Heart left ventricle (tissue), 16 donors: Measurements from ENCODE around the gene ARL5C. TPM values are rescaled to one million over a fixed set of nuclear protein-coding genes. Genes with fewer than 3 reads are reported as not detected.

ENCODE experiments used
- ATAC-seq, 4 donors: fragments of 200-7000 bp; cut with Tn5 transposase; one replicate each; pipeline ENCODE4 v1.9.1; 2020 to 2022; ENCODE audit warnings: moderate library complexity in 4 of 4, mild to moderate bottlenecking in 3 of 4, moderate number of reproducible peaks in 1 of 4
- DNase-seq, 5 donors: peaks; one replicate each; pipeline ENCODE4 v3.0.0-alpha.2; 2020
- H3K27ac ChIP-seq, 12 donors: fragments of 200-600 bp; sonication (generic) in 4 of 12; one replicate each; pipeline versions ENCODE4 v1.5.0 to v1.8.0; 2016 to 2022; ENCODE audit warnings: mild to moderate bottlenecking in 2 of 12
- H3K27me3 ChIP-seq, 9 donors: fragments of 200-600 bp; sonication (generic) in 2 of 9; one replicate each; pipeline versions ENCODE4 v1.5.1 to v1.8.0; 2016 to 2022; ENCODE audit warnings: mild to moderate bottlenecking in 3 of 9
- H3K36me3 ChIP-seq, 9 donors: fragments of 200-600 bp; sonication (generic) in 2 of 9; one replicate each; pipeline versions ENCODE4 v1.5.0 to v1.8.0; 2018 to 2022; ENCODE audit warnings: mild to moderate bottlenecking in 2 of 9
- H3K4me1 ChIP-seq, 12 donors: fragments of 200-600 bp; sonication (generic) in 4 of 12; one replicate each; pipeline versions ENCODE4 v1.5.0 to v1.8.0; 2016 to 2022; ENCODE audit warnings: mild to moderate bottlenecking in 3 of 12
- H3K4me3 ChIP-seq, 12 donors: fragments of 200-600 bp; sonication (generic) in 4 of 12; one replicate each; pipeline versions ENCODE4 v1.5.0 to v1.8.0; 2017 to 2022; ENCODE audit warnings: mild to moderate bottlenecking in 9 of 12, moderate library complexity in 4 of 12
- H3K9me3 ChIP-seq, 12 donors: fragments of 200-600 bp; sonication (generic) in 4 of 12; one replicate each; pipeline versions ENCODE4 v1.5.0 to v1.8.0; 2016 to 2022; ENCODE audit warnings: mild to moderate bottlenecking in 1 of 12
- POLR2A ChIP-seq, 2 donors: fragments of 450-650 bp; IDR thresholded peaks; one replicate each; pipeline ENCODE4 v1.6.1; 2017; ENCODE audit warnings: antibody characterized with exemption in 2 of 2, mild to moderate bottlenecking in 2 of 2, moderate library complexity in 2 of 2
- WGBS, 4 donors: extraction: QIAGEN DNeasy Blood & Tissue Kit in 2 of 4; methylation state at CpG; one replicate each; pipeline versions ENCODE4 v1.1.5 to v1.1.7; 2013 to 2018; 5-methylcytosine and 5-hydroxymethylcytosine counted together
- intact Hi-C, 10 donors: fragments of 100-400 bp; cut with DNase I; formaldehyde crosslinking; loops; one replicate each; pipeline versions ENCODE4 v1.11.1 to v1.14.2; 2022
- polyA plus RNA-seq, 2 donors: library from polyadenylated mRNA; stranded (reverse); fragments of 200-250 nt; gene quantifications; one replicate each; pipeline ENCODE4 v1.2.3, GENCODE V29; 2013
- total RNA-seq, 9 donors: library from RNA; depleted of rRNA in 2 of 9; stranded (reverse); fragments of >200 nt in 2 of 9; fragmentation: NEBNext Ultra II Directional in 3 of 9; extraction: Animal tissue kit (Norgen Biotek cat#: 25700) in 3 of 9; gene quantifications; one replicate each; pipeline versions ENCODE4 v1.1.0 to v1.2.4, GENCODE V29; 2016 to 2023
- TF ChIP-seq, protein P1 (sequence below), 12 donors: fragments of 200-600 bp; sonication (generic) in 4 of 12; IDR thresholded peaks; one replicate each; pipeline versions ENCODE4 v1.5.0 to v1.8.0; 2018 to 2022; ENCODE audit warnings: antibody characterized with exemption in 12 of 12, mild to moderate bottlenecking in 5 of 12
- donor health status: ischemic (EF 13 %, LVEDD 7.1; RV severe dilation, severe dysfunction).
- donor health status: healthy with polysubstance abuse.
- donor health status: DM: no; HTN: yes; CAD: no.
- donor health status: DM: no; HTN: no; CAD: no.
- donor health status: ischemic (EF 25% LVEDD 6.9; RV normal size, moderate dysfunction).
- donor health status: ischemic (EF 25% LVEDD 5.7; RV mildly dilated, moderate dysfunction).
- donor health status: healthy.
- donor health status: DM: yes; HTN: yes; CAD: no.
- donor health status: ischemic (EF 35%, LVEDD 5.7; RV mildly dilated, moderate dysfunction).
- donor health status: nonischemic (EF 11% LVEDD 7.7; RV severe dilation, severe dysfunction).
- donor health status: DM: yes; HTN: yes; CAD: no.
- donor health status: PGD.
- donor health status: ischemic (EF 29% LVEDD 5.4; RV normal size, mild dysfunction).
- donor health status: nonischemic (EF 23%, LVEDD 6.1; RV moderate dilation, normal function).

Gene ARL5C
- total and polyA plus RNA-seq, 11 donors, result not detected

DNA sequence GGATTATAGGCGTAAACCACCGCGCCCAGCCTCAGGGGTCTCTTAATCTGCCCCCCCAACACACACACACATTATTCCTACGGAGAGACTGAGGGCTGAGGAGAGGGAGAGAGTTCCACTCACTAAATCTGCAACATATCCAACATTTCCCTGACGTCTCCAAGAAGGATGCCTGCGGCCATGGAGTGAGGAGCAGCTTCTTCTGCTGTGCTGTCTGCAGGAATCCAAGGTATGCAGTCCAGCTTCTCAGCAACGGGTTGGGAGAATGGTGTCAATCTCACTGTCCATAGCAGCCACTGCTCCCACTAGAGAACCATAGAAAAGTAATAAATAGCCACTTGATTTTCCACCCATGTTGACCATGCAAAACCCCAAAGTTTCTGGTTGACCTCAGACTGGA, 9.5 kb downstream of the ARL5C start:
- DNase-seq (no peak), ATAC-seq (no peak)
- Histone ChIP-seq H3K4me3 (no peak overlapping the region), H3K27ac (no peak overlapping the region), H3K9me3 (no peaks in the 10 kb centered on the region), H3K4me1 (peaks cover 0 to 32% (median 12%) of the 10 kb centered on the region in 12 donors), H3K27me3 (peaks cover 0 to 10% (median 0%) of the 10 kb centered on the region in 9 donors), H3K36me3 (no peaks in the 10 kb centered on the region)
- 62 to 70% (median 66%) methylated on average over 7 of the region's 7 CpGs for WGBS, 4 donors
- intact Hi-C loops, result loop anchor here in 3 of 10 donors (10.0 kb wide), 2 partner anchors 88 to 282 kb away; partner anchors contain the start of gene LASP1 (in 2 of the 3)
- no peak for TF ChIP-seq POLR2A (IDR thresholded peaks at IDR 0.05)
- TF ChIP-seq, protein P1, sequence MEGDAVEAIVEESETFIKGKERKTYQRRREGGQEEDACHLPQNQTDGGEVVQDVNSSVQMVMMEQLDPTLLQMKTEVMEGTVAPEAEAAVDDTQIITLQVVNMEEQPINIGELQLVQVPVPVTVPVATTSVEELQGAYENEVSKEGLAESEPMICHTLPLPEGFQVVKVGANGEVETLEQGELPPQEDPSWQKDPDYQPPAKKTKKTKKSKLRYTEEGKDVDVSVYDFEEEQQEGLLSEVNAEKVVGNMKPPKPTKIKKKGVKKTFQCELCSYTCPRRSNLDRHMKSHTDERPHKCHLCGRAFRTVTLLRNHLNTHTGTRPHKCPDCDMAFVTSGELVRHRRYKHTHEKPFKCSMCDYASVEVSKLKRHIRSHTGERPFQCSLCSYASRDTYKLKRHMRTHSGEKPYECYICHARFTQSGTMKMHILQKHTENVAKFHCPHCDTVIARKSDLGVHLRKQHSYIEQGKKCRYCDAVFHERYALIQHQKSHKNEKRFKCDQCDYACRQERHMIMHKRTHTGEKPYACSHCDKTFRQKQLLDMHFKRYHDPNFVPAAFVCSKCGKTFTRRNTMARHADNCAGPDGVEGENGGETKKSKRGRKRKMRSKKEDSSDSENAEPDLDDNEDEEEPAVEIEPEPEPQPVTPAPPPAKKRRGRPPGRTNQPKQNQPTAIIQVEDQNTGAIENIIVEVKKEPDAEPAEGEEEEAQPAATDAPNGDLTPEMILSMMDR (IDR thresholded peaks at IDR 0.05), result no peak

DNA sequence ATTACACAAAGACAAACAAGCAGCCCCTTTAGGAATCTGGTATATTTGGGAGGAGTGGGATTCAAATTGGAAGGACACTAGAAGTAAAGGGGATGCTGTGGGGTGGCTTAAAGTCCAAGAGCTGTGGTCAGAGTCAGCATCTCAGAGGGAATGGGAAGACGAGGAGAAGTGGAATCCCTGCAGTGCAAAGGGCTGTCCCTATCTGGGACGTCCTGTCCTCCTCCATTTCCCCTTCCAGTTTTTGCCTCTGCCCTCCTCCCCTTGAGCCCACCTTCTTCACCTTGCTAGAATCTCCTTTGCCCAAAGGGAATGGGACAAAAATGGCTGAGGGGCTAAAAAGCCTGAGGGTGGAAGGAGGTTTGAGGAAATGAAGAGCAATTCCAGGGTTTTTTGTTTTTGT, 10.3 kb downstream of the ARL5C start:
- no peak overlapping the region for H3K4me3 ChIP-seq
- no peaks in the 10 kb centered on the region for H3K9me3 ChIP-seq
- intact Hi-C loops, result loop anchor here in 3 of 10 donors (10.0 kb wide), 2 partner anchors 89 to 281 kb away; partner anchors contain the start of gene LASP1 (in 2 of the 3)
- DNase-seq (no peak), ATAC-seq (no peak)
- peaks cover 0 to 18% (median 4%) of the 10 kb centered on the region in 9 donors for H3K27me3 ChIP-seq
- peaks cover 0 to 33% (median 14%) of the 10 kb centered on the region in 12 donors for H3K4me1 ChIP-seq
- TF ChIP-seq, protein P1 (IDR thresholded peaks at IDR 0.05), result no peak
- TF ChIP-seq POLR2A (IDR thresholded peaks at IDR 0.05), result no peak
- WGBS, 4 donors, result 26 to 42% (median 37%) methylated on average over 2 of the region's 2 CpGs
- H3K36me3 ChIP-seq, result no peaks in the 10 kb centered on the region
- no peak overlapping the region for H3K27ac ChIP-seq

GRCh38 chr17:39153599-39154051, 12.3 kb downstream of the ARL5C start:
- Histone ChIP-seq H3K36me3 (no peaks in the 10 kb centered on the region), H3K27me3 (peaks cover 0 to 24% (median 4%) of the 10 kb centered on the region in 9 donors), H3K9me3 (no peaks in the 10 kb centered on the region), H3K27ac (peak overlapping the region; percentile 79 to 98 (median 92)), H3K4me3 (peak overlapping the region; percentile 59 to 99 (median 76)), H3K4me1 (peaks cover 0 to 36% (median 15%) of the 10 kb centered on the region in 12 donors)
- WGBS, 4 donors, result 0 to 1% (median 0%) methylated on average over 16 of the region's 16 CpGs
- ATAC-seq, result peak; percentile 77 to 91 (median 86)
- intact Hi-C loops, result loop anchor here (1.0 to 10.0 kb wide), 14 partner anchors 71 to 401 kb away; partner anchors contain the start of genes LASP1 (in 4 of the 10), FBXO47 (in 2 of the 10) and PSMB3 (in 1 of the 10)
- TF ChIP-seq, protein P1 (IDR thresholded peaks at IDR 0.05), result peak in 8 of 12 donors; percentile 9 to 49 (median 29)
- TF ChIP-seq POLR2A (IDR thresholded peaks at IDR 0.05), result peak in 1 of 2 donors; percentile 8
- DNase-seq, result peak; percentile 85 to 95 (median 93)

DNA sequence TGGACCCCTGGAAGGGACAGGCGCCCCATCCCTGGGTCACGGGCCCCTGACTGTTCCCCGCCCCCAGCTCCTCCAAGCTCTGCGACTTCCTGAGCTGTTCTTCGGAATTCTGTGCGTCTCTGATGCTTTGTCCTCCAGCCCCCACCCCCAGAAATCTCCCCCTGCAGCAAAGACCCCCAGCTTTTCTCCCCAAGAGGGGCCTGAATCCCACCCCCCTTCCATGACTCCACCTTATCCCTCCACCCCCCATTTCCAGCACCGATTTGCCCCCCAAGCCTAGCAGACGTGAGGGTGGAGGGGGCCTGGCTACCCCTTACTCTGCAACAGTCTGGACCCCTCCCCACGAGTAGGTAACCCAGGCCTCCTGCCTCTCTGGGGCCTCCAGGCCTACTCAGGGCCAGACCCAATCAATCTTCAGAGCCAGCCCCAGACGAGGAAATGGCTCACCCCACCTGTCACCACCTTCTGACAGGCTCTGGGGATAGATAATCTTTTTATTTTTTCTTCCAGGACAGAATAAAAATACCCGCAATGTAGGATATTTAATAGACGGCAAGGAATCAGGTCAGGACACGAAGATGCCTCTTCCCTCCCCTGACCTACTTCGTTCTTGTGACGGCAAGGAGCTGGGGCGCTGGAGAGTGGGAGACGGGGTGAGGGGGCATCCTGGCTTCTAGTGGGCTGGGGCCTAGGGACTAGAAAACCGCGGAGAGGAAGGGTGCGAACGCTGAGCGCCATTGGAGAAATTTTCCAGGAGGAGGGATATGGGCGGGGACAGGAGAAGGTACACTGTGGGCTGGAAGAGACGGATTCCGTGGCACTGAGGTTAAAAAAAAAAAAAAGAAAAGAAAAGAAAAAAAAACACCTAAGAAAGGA, 13.8 kb downstream of the ARL5C start:
- intact Hi-C loops, result loop anchor here (1.0 to 10.0 kb wide), 14 partner anchors 70 to 400 kb away; partner anchors contain the start of genes LASP1 (in 4 of the 10), FBXO47 (in 2 of the 10) and PSMB3 (in 1 of the 10)
- no peaks in the 10 kb centered on the region for H3K9me3 ChIP-seq
- H3K27ac ChIP-seq, result peak overlapping the region in 11 of 12 donors; percentile 55 to 98 (median 92)
- ATAC-seq, result peak; percentile 0 to 28 (median 12)
- H3K36me3 ChIP-seq, result no peaks in the 10 kb centered on the region
- no peak for TF ChIP-seq POLR2A (IDR thresholded peaks at IDR 0.05)
- TF ChIP-seq, protein P1 (IDR thresholded peaks at IDR 0.05), result no peak
- H3K27me3 ChIP-seq, result peaks cover 0 to 24% (median 4%) of the 10 kb centered on the region in 9 donors
- 15 to 24% (median 16%) methylated on average over 23 to 25 of the region's 25 CpGs for WGBS, 4 donors
- DNase-seq, result peak; percentile 56 to 68 (median 63)
- H3K4me1 ChIP-seq, result peaks cover 0 to 36% (median 17%) of the 10 kb centered on the region in 12 donors
- H3K4me3 ChIP-seq, result peak overlapping the region; percentile 32 to 99 (median 72)
